LNCAP (cell line): Measurements from ENCODE around the gene OSBP2.

Experiments used
- TF ChIP-seq, protein P1 (sequence below): fragments of 450-650 bp; IDR thresholded peaks from 2 replicates; pipeline ENCODE4 v1.5.1; 2017; ENCODE audit warnings: mild to moderate bottlenecking

The OSBP2 gene

DNA sequence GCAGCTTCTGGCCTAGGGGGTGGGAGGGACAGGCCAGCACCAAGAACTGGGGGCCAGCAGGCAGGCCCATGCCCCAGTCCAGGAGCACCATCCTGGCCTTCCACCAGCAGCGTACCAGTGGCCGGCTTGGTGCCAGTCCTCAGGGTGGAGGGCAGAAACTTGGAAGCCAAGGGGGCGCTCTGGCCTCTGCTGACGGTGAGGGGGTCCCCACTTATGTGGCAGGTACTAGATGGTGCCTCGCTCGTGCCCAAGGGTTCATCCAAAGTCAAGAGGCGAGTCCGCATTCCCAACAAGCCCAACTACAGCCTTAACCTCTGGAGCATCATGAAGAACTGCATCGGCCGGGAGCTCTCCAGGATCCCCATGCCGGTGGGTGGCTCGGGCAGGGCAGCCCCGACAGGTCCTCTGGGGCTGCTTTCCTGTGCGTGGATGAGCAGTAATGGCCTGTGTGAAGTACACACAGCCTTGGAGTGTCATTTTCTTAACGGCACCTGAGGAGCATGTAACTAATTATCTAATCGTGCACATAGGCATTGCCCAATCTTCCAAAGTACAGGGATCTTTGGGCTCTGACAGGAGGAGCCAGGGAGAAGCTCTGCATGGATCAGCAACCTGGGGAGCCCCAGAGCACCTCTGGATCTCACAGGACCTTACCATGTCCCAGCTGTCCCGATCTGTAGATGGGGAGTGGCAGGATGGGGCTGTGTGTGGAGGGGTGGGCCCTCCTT is 194.8 kb downstream of the OSBP2 start:
- TF ChIP-seq, protein P1, sequence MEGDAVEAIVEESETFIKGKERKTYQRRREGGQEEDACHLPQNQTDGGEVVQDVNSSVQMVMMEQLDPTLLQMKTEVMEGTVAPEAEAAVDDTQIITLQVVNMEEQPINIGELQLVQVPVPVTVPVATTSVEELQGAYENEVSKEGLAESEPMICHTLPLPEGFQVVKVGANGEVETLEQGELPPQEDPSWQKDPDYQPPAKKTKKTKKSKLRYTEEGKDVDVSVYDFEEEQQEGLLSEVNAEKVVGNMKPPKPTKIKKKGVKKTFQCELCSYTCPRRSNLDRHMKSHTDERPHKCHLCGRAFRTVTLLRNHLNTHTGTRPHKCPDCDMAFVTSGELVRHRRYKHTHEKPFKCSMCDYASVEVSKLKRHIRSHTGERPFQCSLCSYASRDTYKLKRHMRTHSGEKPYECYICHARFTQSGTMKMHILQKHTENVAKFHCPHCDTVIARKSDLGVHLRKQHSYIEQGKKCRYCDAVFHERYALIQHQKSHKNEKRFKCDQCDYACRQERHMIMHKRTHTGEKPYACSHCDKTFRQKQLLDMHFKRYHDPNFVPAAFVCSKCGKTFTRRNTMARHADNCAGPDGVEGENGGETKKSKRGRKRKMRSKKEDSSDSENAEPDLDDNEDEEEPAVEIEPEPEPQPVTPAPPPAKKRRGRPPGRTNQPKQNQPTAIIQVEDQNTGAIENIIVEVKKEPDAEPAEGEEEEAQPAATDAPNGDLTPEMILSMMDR: no peak

- TF ChIP-seq, protein P1: no peak
Observed at GRCh38 chr22:30889996-30890480, 195.4 kb downstream of the OSBP2 start.

GRCh38 chr22:30890686-30891442 is 196.2 kb downstream of the OSBP2 start:
- TF ChIP-seq, protein P1: peak; percentile 96

DNA sequence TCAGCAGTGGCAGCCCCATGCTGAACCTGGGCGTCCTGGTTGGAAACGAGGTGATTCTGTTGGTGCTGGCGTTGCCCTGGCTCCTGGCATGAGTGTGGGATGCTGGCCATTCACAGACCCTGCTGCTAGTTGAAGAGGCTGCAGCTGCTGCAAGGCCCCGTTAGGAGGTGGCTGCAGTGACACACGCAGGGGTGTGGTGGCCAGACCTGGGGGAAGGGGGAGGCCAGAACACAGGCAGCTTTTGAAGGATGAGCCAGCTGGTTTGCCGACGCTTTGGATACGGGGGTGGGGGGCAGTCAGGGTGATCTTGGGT is 196.7 kb downstream of the OSBP2 start:
- TF ChIP-seq, protein P1: no peak

- TF ChIP-seq, protein P1: no peak
Observed at GRCh38 chr22:30891781-30892180, 197.1 kb downstream of the OSBP2 start.

- TF ChIP-seq, protein P1: no peak
Observed at GRCh38 chr22:30892286-30892685, 197.6 kb downstream of the OSBP2 start.

GRCh38 chr22:30892731-30893221 is 198.1 kb downstream of the OSBP2 start:
- TF ChIP-seq, protein P1: no peak
